ENCODE results near the gene DEFB129.
"Not testable (repeated sequence)": the region's sequence is repeated elsewhere in the genome, so short reads cannot be mapped to it uniquely, and the experiment has no call there.

Gene DEFB129

GRCh38 chr20:226958-227357, at the start of gene DEFB129:
TSS of gene DEFB129 (plus strand) at chr20:227258. CDS start at chr20:227289, 31 bp downstream.
- intact Hi-C loops (cut with DNase I) = no loop called here
- DNase-seq = no peak

- intact Hi-C loops (cut with DNase I) = no loop called here
- DNase-seq = no peak
Measured at GRCh38 chr20:184288-184687, 42.8 kb upstream of the DEFB129 start.

- no peak for DNase-seq
- intact Hi-C loops (cut with DNase I) = no loop called here
Measured at GRCh38 chr20:187733-188132, 39.3 kb upstream of the DEFB129 start.

- intact Hi-C loops (cut with DNase I) = no loop called here
- peak in 12 of 42 donors; percentile 1 to 43 (median 10) for DNase-seq
Measured at GRCh38 chr20:189611-190010, 37.4 kb upstream of the DEFB129 start, which contains the start of gene DEFB128. TSS of gene DEFB128 (minus strand) at chr20:189711. CDS start at chr20:189623, 88 bp downstream.

GRCh38 chr20:198225-198624, 28.8 kb upstream of the DEFB129 start:
- DNase-seq = no peak
- intact Hi-C loops (cut with DNase I) = no loop called here

GRCh38 chr20:199996-200395, 27.1 kb upstream of the DEFB129 start:
- intact Hi-C loops (cut with DNase I) = no loop called here
- no peak for DNase-seq

- DNase-seq; intact Hi-C loops (cut with DNase I): not testable (repeated sequence)
Measured at GRCh38 chr20:203630-204029, 23.4 kb upstream of the DEFB129 start.

- intact Hi-C loops (cut with DNase I) = no loop called here
- peak in 6 of 42 donors; percentile 4 to 49 (median 15) for DNase-seq
Measured at GRCh38 chr20:208942-209566, 18.0 kb upstream of the DEFB129 start.

- DNase-seq = no peak
- intact Hi-C loops (cut with DNase I) = no loop called here
Measured at GRCh38 chr20:210809-211502, 16.1 kb upstream of the DEFB129 start.

- intact Hi-C loops (cut with DNase I) = no loop called here
- DNase-seq = no peak
Measured at GRCh38 chr20:214383-214782, 12.7 kb upstream of the DEFB129 start.

- intact Hi-C loops (cut with DNase I) = no loop called here
- DNase-seq = no peak
Measured at GRCh38 chr20:215796-216195, 11.3 kb upstream of the DEFB129 start.

- no peak for DNase-seq
- intact Hi-C loops (cut with DNase I) = no loop called here
Measured at GRCh38 chr20:217266-217665, 9.8 kb upstream of the DEFB129 start.

GRCh38 chr20:219290-220115, 7.6 kb upstream of the DEFB129 start:
- DNase-seq = peak in 11 of 42 donors; percentile 4 to 51 (median 9)

GRCh38 chr20:221258-221830, 5.7 kb upstream of the DEFB129 start:
- no peak for DNase-seq
- intact Hi-C loops (cut with DNase I) = no loop called here

More at GRCh38 chr20:219290-220115, 7.6 kb upstream of the DEFB129 start:
- intact Hi-C loops (cut with DNase I) = no loop called here

GRCh38 chr20:225879-226278, 1.2 kb upstream of the DEFB129 start:
- DNase-seq; intact Hi-C loops (cut with DNase I): not testable (repeated sequence)

GRCh38 chr20:227439-228105, 514 bp downstream of the DEFB129 start:
- intact Hi-C loops (cut with DNase I) = no loop called here
- DNase-seq = peak in 1 of 42 donors; percentile 3

GRCh38 chr20:235891-236290, 8.8 kb downstream of the DEFB129 start:
- intact Hi-C loops (cut with DNase I) = no loop called here
- DNase-seq = peak in 7 of 42 donors; percentile 4 to 27 (median 10)

GRCh38 chr20:237489-237888, 10.4 kb downstream of the DEFB129 start:
- intact Hi-C loops (cut with DNase I) = no loop called here
- peak in 40 of 42 donors; percentile 10 to 85 (median 53) for DNase-seq

- intact Hi-C loops (cut with DNase I) = no loop called here
- DNase-seq = no peak
Measured at GRCh38 chr20:237929-238328, 10.9 kb downstream of the DEFB129 start.
